GM18499 (cell line): Measurements from ENCODE around the gene ARHGAP22.
A peak's percentile ranks its signal among the peaks of the same experiment; 100 is the strongest.

Source experiments
- ATAC-seq: cut with Tn5 transposase; IDR thresholded peaks from one replicate; pipeline ENCODE4 v1.9.1; 2021; ENCODE audit warnings: moderate number of reproducible peaks; ENCODE audit not compliant: insufficient read depth, unreplicated experiment

ARHGAP22 gene

GRCh38 chr10:48634198-48634983, 29.5 kb upstream of the ARHGAP22 start:
- ATAC-seq, result peak; percentile 73

- ATAC-seq, result no peak
Observed at GRCh38 chr10:48633381-48634197, 28.7 kb upstream of the ARHGAP22 start.

GRCh38 chr10:48632166-48632565, 27.3 kb upstream of the ARHGAP22 start:
- ATAC-seq, result no peak

- no peak for ATAC-seq
Observed at GRCh38 chr10:48627984-48628609, 23.2 kb upstream of the ARHGAP22 start.

- no peak for ATAC-seq
Observed at GRCh38 chr10:48626986-48627731, 22.3 kb upstream of the ARHGAP22 start.

GRCh38 chr10:48626447-48626846, 21.6 kb upstream of the ARHGAP22 start:
- ATAC-seq, result no peak

- no peak for ATAC-seq
Observed at GRCh38 chr10:48625826-48626134, 20.9 kb upstream of the ARHGAP22 start.

- no peak for ATAC-seq
Observed at GRCh38 chr10:48623607-48624132, 18.8 kb upstream of the ARHGAP22 start.

GRCh38 chr10:48623009-48623408, 18.1 kb upstream of the ARHGAP22 start:
- no peak for ATAC-seq

- ATAC-seq, result no peak
Observed at GRCh38 chr10:48620719-48621118, 15.8 kb upstream of the ARHGAP22 start.

- ATAC-seq, result no peak
Observed at GRCh38 chr10:48616436-48616835, 11.6 kb upstream of the ARHGAP22 start.

- ATAC-seq, result no peak
Observed at GRCh38 chr10:48614481-48615390, 9.9 kb upstream of the ARHGAP22 start.

- ATAC-seq, result no peak
Observed at GRCh38 chr10:48613016-48613415, 8.1 kb upstream of the ARHGAP22 start.

- no peak for ATAC-seq
Observed at GRCh38 chr10:48612236-48612943, 7.5 kb upstream of the ARHGAP22 start.

- no peak for ATAC-seq
Observed at GRCh38 chr10:48611133-48611532, 6.3 kb upstream of the ARHGAP22 start.

- no peak for ATAC-seq
Observed at GRCh38 chr10:48610585-48611093, 5.8 kb upstream of the ARHGAP22 start.

- no peak for ATAC-seq
Observed at GRCh38 chr10:48609899-48610584, 5.2 kb upstream of the ARHGAP22 start.

GRCh38 chr10:48609441-48609840, 4.6 kb upstream of the ARHGAP22 start:
- no peak for ATAC-seq
